Activated gamma-delta T cell treated with anti-CD3 and anti-CD28 coated beads, Interleukin-2, amount 50 U/mL, for 16 hours (primary cell): ENCODE results near the gene EFEMP2.

Source experiments
- DNase-seq: peaks from one replicate; pipeline ENCODE4 v3.0.0-alpha.2; 2020; ENCODE audit warnings: low read depth

EFEMP2 gene

DNA sequence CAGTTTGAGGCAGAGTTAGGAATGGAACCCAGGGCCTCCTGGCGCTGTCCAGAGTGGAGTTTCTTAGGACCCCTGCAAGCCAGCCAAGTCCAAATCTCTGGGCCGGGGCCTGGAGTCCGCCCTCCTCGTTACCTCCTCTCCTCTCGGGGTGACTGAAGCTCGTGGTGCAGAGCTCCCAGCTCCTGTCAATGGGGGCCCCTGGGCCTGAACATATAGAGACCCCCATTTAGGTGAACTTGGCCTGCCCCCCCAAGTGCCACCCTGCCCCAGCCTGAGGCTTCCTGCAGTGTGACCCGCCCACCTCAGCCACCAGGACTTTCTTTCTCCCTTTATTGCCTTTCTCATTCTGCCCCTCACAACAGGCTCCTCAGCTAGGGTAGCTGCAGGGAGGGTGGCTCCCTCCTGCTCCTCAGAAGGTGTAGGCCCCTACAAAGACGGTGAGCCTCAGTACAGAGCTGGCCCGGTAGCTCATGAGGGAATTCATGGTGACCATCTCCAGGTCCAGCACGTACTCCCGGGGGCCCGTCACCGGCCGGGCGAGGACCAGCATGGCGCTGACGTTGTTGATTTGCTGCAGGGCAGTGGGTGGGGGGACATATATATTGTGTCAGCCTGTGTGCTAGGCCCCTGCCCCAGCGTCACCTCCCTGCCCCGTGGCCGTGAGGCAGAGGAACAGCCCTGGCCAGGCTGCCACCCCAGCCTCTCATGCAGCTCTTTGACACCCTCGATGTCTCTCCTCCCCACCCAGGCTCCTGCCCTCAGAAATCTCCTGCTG, 5.9 kb downstream of the EFEMP2 start:
- DNase-seq = no peak

DNA sequence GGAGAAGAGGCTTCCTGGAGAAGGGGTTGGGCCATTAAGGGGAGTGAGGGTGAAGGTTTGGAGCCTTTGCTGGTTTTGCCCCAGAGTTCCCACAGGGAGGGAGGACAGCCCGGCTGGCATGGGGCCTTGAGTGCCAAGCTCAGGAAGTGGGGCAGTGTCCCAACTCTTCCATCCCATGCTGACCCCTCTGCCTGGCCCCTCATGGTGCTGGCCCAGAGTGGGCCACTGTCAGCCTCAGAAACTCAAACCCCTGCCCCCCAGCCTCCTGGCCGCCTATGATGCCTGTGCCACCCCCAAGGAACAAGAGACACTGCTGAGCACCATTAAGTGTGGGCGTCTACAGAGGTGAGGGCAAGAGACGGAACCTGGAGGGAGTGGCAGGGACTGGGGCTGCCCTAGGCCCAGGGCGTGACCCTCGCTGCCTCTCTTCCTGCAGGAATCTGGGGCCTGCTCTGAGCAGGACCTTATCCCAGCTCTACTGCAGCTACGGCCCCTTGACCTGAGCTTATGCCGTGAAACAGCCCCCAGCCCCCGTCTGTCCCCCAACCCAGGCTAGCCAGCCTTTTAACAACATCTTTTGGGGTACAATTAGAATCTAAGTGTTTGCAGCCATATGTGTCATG, 6.9 kb downstream of the EFEMP2 start:
- no peak for DNase-seq

DNA sequence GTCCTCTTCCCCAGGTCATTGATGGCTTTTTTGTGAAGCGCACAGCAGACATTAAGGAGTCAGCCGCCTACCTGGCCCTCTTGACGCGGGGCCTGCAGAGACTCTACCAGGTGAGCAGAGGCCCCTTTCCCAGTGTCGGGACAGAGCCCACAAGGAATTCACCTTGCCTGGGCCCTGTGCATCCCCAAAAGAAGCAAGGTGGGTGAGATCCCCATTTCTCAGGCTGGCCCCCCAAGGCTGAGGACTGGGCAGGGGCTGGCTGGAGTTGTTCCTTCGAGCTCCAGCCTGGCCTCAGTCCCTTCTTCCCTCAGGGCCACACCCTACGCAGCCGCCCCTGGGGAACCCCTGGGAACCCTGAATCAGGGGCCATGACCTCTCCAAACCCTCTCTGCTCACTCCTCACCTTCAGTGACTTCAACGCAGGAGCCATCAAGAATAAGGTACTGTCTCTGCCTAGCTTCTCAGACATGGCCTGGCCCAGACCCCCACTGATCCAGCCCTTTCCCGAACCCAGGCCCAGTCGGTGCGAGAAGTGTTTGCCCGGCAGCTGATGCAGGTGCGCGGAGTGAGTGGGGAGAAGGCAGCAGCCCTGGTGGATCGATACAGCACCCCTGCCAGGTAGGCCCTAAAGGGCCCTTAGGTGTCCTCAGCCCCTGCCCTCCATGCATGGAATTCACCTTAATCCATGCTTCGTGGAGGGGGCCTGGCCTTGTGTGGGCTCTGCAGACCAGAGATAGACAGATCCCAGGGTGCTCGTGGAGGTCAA, 7.7 kb downstream of the EFEMP2 start:
- DNase-seq = no peak

DNA sequence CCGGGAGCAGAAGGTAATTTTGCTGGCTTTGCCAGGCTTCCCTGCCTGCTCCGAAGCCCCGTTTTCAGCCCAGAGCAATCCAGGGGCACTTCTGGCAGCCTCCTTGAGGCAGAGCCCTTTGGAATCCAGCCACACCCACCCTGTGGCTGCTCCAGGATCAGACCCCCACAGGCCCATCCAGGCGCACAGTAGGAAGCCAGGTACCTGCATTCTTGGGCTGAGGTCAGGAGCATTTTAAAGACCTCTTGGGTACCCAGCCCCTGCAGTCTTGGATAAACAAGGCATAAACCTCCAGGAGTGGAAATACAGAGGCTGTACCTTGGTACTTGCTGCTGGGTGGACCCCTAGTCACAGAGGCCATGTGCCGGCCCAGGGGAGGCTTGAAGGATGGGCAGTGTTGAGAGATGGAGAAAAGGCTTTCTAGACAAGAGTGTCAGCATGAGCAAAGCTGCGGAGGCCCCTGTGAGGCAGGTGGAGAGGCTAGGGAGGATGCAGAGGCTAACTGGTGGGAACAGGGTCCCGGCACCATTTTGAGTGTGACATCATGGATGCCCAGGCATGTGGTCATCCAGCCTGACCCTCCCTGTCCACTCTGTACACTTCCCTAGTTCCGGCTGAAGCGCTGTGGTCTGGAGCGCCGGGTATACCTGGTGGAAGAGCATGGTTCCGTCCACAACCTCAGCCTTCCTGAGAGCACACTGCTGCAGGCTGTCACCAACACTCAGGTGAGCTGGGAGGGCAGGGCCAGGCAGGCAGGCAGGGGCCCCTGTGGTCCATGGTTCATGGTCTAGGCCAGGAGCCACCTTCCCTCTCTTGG, 8.5 kb downstream of the EFEMP2 start:
- DNase-seq = no peak

DNA sequence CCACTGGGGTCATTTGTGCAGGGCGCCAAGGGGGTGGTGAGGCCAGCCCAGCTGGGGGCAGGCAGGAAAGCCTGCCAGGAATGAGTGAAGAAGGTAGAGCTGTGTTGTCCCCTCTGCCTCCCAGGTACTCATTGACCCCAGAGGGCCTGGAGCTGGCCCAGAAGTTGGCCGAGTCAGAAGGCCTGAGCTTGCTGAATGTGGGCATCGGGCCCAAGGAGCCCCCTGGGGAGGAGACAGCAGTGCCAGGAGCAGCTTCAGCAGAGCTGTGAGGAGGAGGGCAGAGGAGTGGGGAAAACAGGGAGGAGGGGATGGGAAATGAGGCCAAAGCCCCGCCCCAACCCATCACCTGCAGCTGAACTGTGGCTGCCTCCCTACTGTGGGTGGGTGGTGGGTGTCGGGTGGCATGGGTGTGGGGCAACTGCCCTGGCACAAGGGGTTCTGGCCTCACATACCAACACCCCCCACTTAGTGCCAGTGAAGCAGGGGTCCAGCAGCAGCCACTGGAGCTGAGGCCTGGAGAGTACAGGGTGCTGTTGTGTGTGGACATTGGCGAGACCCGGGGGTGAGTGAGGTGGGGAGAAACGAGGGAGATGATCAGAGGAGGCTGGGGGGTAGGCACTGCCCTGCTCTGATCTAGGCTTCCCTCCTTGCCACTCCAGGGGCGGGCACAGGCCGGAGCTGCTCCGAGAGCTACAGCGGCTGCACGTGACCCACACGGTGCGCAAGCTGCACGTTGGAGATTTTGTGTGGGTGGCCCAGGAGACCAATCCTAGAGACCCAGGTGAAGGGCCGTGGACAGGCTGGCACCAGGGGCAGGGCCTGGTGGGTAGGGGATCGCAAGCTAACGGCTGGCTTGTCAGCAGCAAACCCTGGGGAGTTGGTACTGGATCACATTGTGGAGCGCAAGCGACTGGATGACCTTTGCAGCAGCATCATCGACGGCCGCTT, 9.4 kb downstream of the EFEMP2 start:
- no peak for DNase-seq

DNA sequence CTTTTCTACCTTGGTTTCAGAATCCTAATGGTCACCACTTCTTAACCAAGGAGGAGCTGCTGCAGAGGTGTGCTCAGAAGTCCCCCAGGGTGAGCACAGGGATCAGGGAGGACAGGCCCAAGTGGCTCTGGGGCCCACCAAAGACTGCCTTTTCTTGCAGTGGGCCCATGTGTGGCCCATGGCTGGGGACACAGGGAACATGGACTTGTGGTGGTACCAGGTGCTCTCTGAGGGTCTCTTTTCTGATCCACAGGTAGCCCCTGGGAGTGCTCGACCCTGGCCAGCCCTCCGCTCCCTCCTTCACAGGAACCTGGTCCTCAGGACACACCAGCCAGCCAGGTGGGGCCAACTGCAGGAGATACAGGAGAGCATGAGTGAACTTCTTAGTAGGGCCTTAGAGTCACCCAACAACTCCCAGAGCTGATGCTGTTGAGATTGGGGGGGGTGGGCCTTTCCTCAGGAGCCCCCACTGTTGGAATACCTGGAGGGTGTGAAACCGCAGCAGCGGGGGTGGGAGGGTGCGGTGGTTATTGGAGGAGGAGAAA, 10.3 kb downstream of the EFEMP2 start:
- DNase-seq = no peak

DNA sequence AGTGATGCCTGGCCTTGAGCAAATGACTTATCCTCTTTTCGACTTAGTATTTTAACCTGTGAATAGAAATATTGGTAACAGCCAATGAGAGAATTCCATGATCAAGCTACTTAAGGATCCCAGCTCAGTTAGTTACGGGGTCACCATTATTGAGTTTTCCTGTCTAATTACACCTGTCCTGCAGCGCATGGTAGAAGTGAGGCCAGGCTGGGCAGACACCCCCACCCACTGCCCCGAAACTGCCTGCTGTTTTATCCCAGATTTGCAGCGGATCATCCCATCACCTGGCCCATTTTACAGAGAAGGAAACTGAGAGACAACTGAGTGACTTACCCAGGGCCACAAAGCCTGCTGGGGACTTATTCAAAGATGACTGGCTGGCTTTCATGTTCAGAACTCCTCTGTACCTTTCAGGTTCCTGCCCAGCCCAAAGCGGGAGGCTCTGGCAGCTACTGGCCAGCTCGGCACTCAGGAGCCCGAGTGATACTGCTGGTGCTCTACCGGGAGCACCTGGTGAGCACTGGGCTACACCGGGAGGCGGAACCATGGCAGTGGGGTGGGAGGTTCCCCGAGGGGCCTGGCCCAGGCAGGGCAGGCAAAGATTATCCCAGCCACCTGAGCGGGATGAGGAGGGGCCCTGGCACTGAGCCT, 10.9 kb downstream of the EFEMP2 start:
- no peak for DNase-seq

DNA sequence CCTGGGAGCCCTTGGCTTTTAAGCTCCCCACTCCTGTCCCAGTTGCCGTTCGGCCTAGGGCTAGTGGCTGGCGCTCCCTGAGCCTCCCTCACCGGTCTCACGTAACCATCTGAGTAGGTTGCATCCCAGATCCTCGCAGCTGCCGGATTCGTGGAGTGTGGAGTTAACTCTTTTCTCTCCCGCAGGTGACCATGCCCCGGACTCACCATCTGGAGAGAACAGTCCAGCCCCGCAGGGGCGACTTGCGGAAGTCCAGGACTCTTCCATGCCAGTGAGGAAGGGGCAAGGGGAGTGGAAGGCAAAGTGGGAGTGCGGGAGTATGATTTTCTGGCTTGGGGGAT, 11.5 kb downstream of the EFEMP2 start:
- no peak for DNase-seq

DNA sequence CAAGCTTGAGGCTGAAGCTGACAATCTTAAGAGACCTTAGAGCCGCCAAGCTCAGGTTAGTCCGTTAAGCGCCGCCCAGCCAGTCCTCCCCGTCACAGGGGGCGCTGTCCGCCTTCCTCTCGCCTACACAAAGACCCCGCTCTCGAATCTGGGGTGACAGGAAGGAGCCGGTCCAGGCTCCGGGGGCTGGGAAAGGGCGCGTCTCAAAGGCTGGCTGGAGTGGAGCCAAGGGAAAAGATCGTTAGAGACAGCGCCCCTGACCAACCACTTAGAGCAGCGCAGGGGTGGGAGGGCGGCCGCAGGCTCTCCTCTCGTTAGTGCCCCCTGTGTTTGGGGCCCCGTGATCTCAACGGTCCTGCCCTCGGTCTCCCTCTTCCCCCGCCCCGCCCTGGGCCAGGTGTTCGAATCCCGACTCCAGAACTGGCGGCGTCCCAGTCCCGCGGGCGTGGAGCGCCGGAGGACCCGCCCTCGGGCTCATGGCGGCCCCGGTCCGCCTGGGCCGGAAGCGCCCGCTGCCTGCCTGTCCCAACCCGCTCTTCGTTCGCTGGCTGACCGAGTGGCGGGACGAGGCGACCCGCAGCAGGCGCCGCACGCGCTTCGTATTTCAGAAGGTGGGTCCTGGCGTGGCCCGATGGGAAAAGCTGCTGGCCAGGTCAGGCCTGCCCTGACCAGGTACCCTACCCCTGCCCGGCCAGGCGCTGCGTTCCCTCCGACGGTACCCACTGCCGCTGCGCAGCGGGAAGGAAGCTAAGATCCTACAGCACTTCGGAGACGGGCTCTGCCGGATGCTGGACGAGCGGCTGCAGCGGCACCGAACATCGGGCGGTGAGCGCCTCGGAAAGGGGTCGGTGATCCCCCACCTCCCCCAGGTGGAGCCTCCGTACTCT, 12.1 kb downstream of the EFEMP2 start, which contains the start of gene MUS81:
TSS of gene MUS81 (plus strand) at position 156 of the 887 bp plus-strand sequence. CDS start at position 477, 321 bp downstream.
- DNase-seq = peak; percentile 97

DNA sequence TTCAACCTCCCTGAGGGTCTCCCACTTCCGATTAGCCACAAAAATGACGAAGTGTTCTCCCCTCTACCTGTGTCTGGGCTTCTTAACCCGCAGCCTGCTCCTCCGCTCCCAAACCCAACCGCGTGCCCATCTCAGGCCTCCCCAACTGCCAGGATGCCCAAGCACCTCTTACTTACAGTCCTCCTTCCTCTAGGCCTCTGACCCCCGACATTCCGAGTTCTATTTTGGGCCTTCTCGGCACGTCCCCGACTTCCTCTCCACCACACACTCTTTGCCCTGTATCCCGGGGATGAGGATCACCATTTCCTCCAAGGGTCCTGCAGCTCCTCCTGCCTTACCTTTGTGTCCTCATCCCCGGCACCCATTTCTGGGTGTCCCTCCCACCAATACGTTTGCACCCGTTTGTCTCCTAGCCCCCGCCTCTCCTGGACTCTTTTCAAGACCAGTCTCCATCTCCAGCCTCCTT, 12.8 kb downstream of the EFEMP2 start:
- peak; percentile 24 for DNase-seq

DNA sequence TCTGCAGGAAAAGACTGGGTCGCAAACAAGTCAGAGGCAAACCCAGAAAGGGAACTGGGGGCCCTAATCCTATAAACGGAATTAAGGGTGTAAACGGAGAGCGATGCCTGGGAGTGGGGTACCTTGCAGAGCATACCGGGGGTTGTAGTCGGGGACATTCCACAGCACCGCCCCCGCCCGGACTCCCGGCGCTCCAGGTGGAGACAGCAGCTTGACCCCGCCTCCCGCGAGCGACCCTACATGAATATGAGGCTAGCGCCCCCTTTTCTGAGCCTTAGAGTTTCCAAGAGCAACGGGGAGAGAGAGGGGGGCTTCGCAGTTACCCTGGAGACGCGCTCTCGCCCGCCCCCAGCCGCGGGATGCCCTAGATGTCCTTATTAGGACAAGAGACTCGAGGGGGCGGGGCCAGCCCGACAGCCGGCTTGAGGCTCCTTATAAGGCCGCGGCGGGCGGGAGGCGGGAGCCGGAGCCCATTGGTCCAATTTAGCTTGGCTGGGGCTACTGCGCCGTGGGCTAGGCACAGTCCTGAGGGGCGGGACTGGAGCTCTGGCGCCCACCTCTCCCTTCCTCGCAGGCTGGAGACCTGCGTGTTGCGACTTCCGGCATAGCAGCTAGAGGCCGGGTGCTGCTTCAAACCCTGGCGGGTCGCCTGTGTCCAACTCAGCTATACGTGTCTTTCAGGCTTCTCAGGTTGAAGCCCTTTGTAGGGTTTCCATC, 13.3 kb downstream of the EFEMP2 start:
- DNase-seq = peak; percentile 95

DNA sequence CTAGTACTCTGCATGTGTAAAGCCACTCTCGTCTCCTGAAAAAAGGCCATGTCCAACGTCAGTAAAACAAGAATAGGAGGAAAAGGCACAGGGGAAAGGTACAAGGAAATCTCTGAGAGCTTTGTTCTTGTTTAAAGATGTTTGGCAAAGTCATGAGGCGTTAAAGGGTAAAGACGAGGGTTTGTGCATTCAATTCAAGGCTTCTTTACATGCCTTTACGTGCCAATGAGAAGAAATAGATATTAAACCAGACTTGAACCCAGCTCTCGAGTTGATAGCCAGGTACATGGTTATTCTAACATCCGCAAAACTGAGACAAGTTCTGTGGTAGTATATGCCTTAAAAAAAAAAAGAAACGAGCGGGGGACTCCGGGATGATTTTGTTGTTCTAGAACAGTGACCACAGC, 13.9 kb downstream of the EFEMP2 start:
- DNase-seq = no peak

DNA sequence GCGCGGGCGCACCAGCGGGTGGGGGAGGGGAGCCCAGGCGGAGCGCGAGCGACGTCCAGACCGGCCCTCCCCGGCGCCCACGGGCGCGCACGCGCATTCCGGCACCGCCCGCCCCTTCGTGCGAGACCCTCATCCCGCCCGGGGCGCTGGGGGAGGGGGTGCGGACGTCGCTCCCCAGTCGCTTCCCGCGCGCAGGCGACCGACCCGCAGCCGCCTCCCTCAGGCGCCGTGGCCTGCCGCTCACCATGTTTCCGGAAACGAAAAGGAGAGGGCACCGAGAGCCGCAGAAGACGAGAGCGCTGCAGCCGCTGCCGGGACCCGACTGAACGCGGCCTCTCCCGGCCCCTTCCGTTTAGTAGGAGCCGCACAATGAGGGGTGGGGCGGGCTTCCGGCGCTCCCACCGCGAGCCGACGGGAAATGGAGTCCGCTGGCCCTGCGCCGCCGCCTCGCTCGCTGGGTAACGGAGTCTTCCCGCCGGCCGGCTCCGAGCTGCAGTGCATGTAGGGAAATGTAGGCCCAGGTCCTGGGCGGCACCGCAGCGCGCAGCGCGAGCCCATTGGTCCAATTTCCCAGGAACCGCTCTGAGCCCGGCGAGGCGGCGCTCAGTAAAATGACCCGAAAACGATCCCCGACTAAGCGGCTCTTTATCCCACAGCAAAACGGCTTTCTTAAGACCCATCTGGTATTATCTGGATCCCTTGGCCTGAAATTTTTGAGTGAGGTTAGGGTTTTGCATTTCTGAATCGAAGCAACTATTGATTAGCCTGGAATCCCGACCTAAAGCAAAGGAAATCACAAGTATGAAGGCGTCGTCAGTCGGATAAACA, 14.5 kb downstream of the EFEMP2 start, which contains the start of gene CFL1:
TSS of gene CFL1 (minus strand) at position 328 of the 828 bp plus-strand sequence. CDS start at position 247, 81 bp downstream.
- DNase-seq = peak; percentile 95

DNA sequence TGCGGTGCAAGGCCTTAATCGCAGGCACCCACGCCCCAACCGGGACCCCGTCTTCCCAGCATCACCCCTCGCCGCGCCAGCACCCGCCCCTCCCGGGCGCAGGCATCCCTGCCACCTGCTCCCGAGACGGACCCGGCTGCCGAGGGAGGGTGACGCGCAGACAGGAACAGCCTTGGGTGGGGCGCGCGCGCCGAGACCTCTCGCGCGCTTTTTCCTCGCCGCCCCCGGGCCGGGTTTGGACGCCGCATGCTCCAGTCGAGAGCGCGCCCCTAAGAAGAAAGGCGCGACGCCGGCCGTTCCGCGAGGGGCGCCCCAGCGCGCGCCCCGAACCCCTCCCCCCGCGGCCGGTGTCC, 15.1 kb downstream of the EFEMP2 start:
- no peak for DNase-seq

DNA sequence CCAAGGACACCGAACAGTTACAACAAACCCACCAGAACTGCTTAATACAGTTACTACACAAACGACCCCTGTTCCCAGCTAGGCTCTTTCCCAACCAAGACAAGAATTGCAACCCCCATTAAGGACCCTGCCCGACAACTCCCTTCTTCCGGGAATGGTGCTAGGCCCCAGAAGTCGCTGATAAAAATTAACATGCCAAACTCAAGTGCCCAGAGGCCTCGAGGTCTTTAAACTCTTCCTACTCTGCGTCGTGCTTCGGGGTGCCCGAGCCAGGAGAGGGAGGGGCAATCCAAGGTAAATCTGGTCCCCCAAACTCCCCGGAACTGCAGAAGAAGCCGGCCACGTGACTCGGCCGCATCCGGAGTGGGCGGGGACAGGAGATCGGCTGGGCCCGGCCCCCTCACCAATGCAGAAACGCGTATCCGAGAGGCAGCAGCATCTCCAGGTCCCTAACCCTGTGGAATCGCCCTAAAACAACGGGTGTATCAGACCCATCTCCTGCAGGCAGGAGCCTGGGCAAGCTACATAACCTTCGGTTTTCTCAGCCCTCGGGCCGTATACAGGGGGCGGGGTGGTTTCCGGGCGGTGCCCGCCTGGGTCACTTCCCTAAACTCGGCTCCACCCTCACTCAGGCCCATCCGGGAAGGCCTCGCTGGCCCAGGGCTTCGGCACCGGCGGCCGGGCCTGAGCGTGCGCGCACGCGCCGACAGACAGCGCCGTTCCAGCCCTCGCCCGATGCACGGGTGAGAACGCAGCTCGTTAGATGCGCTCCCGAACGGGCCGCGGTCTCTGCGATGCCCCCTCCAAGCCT, 15.7 kb downstream of the EFEMP2 start:
- peak; percentile 76 for DNase-seq

DNA sequence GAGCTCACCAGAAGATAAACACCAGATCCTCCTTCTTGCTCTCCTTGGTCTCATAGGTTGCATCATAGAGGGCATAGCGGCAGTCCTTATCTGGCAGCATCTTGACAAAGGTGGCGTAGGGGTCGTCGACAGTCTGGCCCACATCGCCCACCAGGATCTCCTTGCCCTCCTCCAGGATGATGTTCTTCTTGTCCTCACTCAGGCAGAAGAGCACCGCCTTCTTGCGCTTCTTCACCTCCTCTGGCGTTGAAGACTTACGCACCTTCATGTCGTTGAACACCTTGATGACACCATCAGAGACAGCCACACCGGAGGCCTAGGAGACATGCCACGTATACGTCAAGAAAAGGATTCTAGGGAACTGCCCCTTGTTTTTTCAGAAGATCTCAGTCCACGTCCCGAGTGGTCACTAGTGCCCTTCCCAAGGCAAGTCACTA, 16.7 kb downstream of the EFEMP2 start:
- no peak for DNase-seq
